ENCODE data around the gene TNFRSF13B. TPM values are rescaled to one million over a fixed set of nuclear protein-coding genes. Genes with fewer than 3 reads are reported as not detected.

Gene TNFRSF13B
- total and polyA plus RNA-seq, 2 donors (not counting 3 experiments of a cell fraction or from before 2014, with no cell fraction given), result not detected

- no peak for TF ChIP-seq FOS (IDR thresholded peaks at IDR 0.05; ENCODE audit: borderline replicate concordance, insufficient read depth, low read length)
- no peak for TF ChIP-seq EZH2 (IDR thresholded peaks at IDR 0.05; ENCODE audit: borderline replicate concordance, low read depth, low read length, severe bottlenecking)
- TF ChIP-seq POLR2A (IDR thresholded peaks at IDR 0.05; ENCODE audit: low read depth, low read length), result no peak
- TF ChIP-seq MAX (IDR thresholded peaks at IDR 0.05; ENCODE audit: insufficient read depth, insufficient read length), result no peak
- no peak for TF ChIP-seq CTCF (IDR thresholded peaks at IDR 0.05; ENCODE audit: extremely low read depth in 1 of 2, insufficient read depth in 1 of 2, low read depth in 1 of 2, low read length in 2 of 2)
- TF ChIP-seq POLR2AphosphoS5 (IDR thresholded peaks at IDR 0.05; ENCODE audit: insufficient read depth, low read depth, low read length), result no peak
- no peak for TF ChIP-seq JUN (IDR thresholded peaks at IDR 0.05; ENCODE audit: borderline replicate concordance, insufficient read depth, insufficient read length, low read depth)
- no peak for TF ChIP-seq MYC (IDR thresholded peaks at IDR 0.05; ENCODE audit: low read depth, low read length)
- TF ChIP-seq GATA2 (IDR thresholded peaks at IDR 0.05; ENCODE audit: insufficient read depth, insufficient read length, low read depth, low read length), result no peak
- H3K27ac ChIP-seq (ENCODE audit: insufficient read depth, low read depth, low read length), result no peak overlapping the region
- no peaks in the 10 kb centered on the region for H3K9me3 ChIP-seq (replicated peaks; ENCODE audit: control insufficient read depth, insufficient read depth, low read length)
- ChIA-PET POLR2A (no interaction called here), CTCF (no interaction called here)
- H2AFZ ChIP-seq (ENCODE audit: low read depth, low read length), result no peak overlapping the region
- no peaks in the 10 kb centered on the region for H3K79me2 ChIP-seq (ENCODE audit: control insufficient read depth, insufficient read depth, low read length)
- dilution Hi-C loops (cut with MboI; ENCODE audit: extremely low pct_ligation_motif_present, low sequenced_read_pairs) (no loop called here), intact Hi-C loops (cut with micrococcal nuclease) (no loop called here)
- H3K36me3 ChIP-seq (ENCODE audit: control insufficient read depth in 2 of 2, extremely low read depth in 1 of 2, insufficient read depth in 2 of 2, low read length in 2 of 2), result no peaks in the 10 kb centered on the region
- no peaks in the 10 kb centered on the region for H3K4me1 ChIP-seq (ENCODE audit: control insufficient read depth, extremely low read depth, insufficient read depth, low read length)
- no peaks in the 10 kb centered on the region for H3K27me3 ChIP-seq (ENCODE audit: control insufficient read depth in 2 of 2, insufficient read depth in 2 of 2, low read length in 2 of 2)
- FAIRE-seq, result no peak
- no peak for DNase-seq (ENCODE audit: low read depth, low spot score)
- no peak overlapping the region for H3K9ac ChIP-seq (replicated peaks; ENCODE audit: extremely low read depth, insufficient read depth, low read length)
- no peak overlapping the region for H3K4me3 ChIP-seq (replicated peaks in 1 of 3; ENCODE audit: insufficient read depth in 1 of 3, low read depth in 1 of 3, low read length in 3 of 3)
- no peaks in the 10 kb centered on the region for H4K20me1 ChIP-seq (replicated peaks; ENCODE audit: control insufficient read depth, extremely low read depth, insufficient read depth, low read length)
- no TSS peak for BruUV-seq (replicated peaks)
- no peaks in the 10 kb centered on the region for H3K9me1 ChIP-seq (replicated peaks; ENCODE audit: control insufficient read depth, extremely low read depth, insufficient read depth, low read length)
- H3K4me2 ChIP-seq (ENCODE audit: insufficient read depth, low read length), result no peak overlapping the region
Observed at GRCh38 chr17:16930571-16931317, 41.2 kb downstream of the TNFRSF13B start.
